Nephron progenitor cell (in vitro differentiated cells): ENCODE measurements around the gene NHLRC2.

ENCODE experiments used
- DNase-seq: peaks from one replicate; pipeline ENCODE4 v3.0.0; 2021
- H3K27ac Mint-ChIP-seq: 2 replicates; pipeline ENCODE4 v1.8.0; 2021; ENCODE audit warnings: mild to moderate bottlenecking, moderate library complexity, mixed read lengths
- H3K27me3 Mint-ChIP-seq: 2 replicates; pipeline ENCODE4 v1.8.0; 2021; ENCODE audit warnings: mild to moderate bottlenecking, low read depth, mixed read lengths; ENCODE audit not compliant: poor library complexity
- H3K36me3 Mint-ChIP-seq: 2 replicates; pipeline ENCODE4 v1.8.0; 2021; ENCODE audit warnings: low read depth, mixed read lengths
- H3K4me1 Mint-ChIP-seq: 2 replicates; pipeline ENCODE4 v1.8.0; 2021; ENCODE audit warnings: mixed read lengths
- H3K4me3 Mint-ChIP-seq: 2 replicates; pipeline ENCODE4 v1.8.0; 2021; ENCODE audit warnings: mild to moderate bottlenecking, moderate library complexity, mixed read lengths
- H3K9me3 Mint-ChIP-seq: 2 replicates; pipeline ENCODE4 v1.8.0; 2021; ENCODE audit warnings: mild to moderate bottlenecking, moderate library complexity, mixed read lengths
- CTCF ChIP-seq: fragments of 200-600 bp; sonication (generic); IDR thresholded peaks from 2 replicates; pipeline ENCODE4 v1.5.0; 2021; ENCODE audit warnings: antibody characterized with exemption

Gene NHLRC2

GRCh38 chr10:113856563-113856962 lies 2.1 kb downstream of the NHLRC2 start:
- Mint-ChIP-seq H3K4me1 (peaks cover 62% of the 10 kb centered on the region), H3K36me3 (peaks cover 37% of the 10 kb centered on the region), H3K27ac (no peak overlapping the region), H3K9me3 (peaks cover 14% of the 10 kb centered on the region), H3K27me3 (no peaks in the 10 kb centered on the region), H3K4me3 (peak overlapping the region; percentile 99)
- DNase-seq, result no peak
- no peak for TF ChIP-seq CTCF

GRCh38 chr10:113857210-113857609 lies 2.7 kb downstream of the NHLRC2 start:
- Mint-ChIP-seq H3K36me3 (peaks cover 44% of the 10 kb centered on the region), H3K4me3 (peak overlapping the region; percentile 99), H3K4me1 (peaks cover 58% of the 10 kb centered on the region), H3K27me3 (no peaks in the 10 kb centered on the region), H3K27ac (no peak overlapping the region), H3K9me3 (peaks cover 14% of the 10 kb centered on the region)
- no peak for TF ChIP-seq CTCF
- DNase-seq, result no peak

GRCh38 chr10:113858541-113858940 lies 4.1 kb downstream of the NHLRC2 start:
- peaks cover 45% of the 10 kb centered on the region for H3K4me1 Mint-ChIP-seq
- peaks cover 14% of the 10 kb centered on the region for H3K9me3 Mint-ChIP-seq
- no peak for DNase-seq
- H3K4me3 Mint-ChIP-seq, result no peak overlapping the region
- peaks cover 53% of the 10 kb centered on the region for H3K36me3 Mint-ChIP-seq
- no peaks in the 10 kb centered on the region for H3K27me3 Mint-ChIP-seq
- no peak overlapping the region for H3K27ac Mint-ChIP-seq
- no peak for TF ChIP-seq CTCF

- Mint-ChIP-seq H3K4me3 (no peak overlapping the region), H3K4me1 (peaks cover 38% of the 10 kb centered on the region), H3K27ac (no peak overlapping the region), H3K9me3 (peaks cover 18% of the 10 kb centered on the region), H3K27me3 (no peaks in the 10 kb centered on the region), H3K36me3 (peaks cover 60% of the 10 kb centered on the region)
- no peak for DNase-seq
- TF ChIP-seq CTCF, result no peak
These were observed 4.8 kb downstream of the NHLRC2 start for GRCh38 chr10:113859261-113859660.

- Mint-ChIP-seq H3K9me3 (peaks cover 31% of the 10 kb centered on the region), H3K27me3 (no peaks in the 10 kb centered on the region), H3K4me3 (no peak overlapping the region), H3K27ac (no peak overlapping the region), H3K36me3 (peaks cover 82% of the 10 kb centered on the region), H3K4me1 (no peaks in the 10 kb centered on the region)
- DNase-seq, result no peak
- no peak for TF ChIP-seq CTCF
These were observed 11.4 kb downstream of the NHLRC2 start for GRCh38 chr10:113865901-113866300.

GRCh38 chr10:113866551-113867394 lies 12.3 kb downstream of the NHLRC2 start:
- no peak for TF ChIP-seq CTCF
- H3K27ac Mint-ChIP-seq, result no peak overlapping the region
- H3K27me3 Mint-ChIP-seq, result no peaks in the 10 kb centered on the region

More at GRCh38 chr10:113866551-113867394, 12.3 kb downstream of the NHLRC2 start:
- Mint-ChIP-seq H3K4me3 (no peak overlapping the region), H3K9me3 (peaks cover 31% of the 10 kb centered on the region), H3K36me3 (peaks cover 82% of the 10 kb centered on the region), H3K4me1 (no peaks in the 10 kb centered on the region)
- no peak for DNase-seq
